ENCODE measurements around the gene GSTK1. TPM values are rescaled to one million over a fixed set of nuclear protein-coding genes. Genes with fewer than 3 reads are reported as not detected.

The GSTK1 gene
- total and polyA plus RNA-seq, 9 of the 15 experiments (the other 6 are each of a cell fraction or from before 2014, with no cell fraction given), result 155 to 441 (median 233) TPM

- TF ChIP-seq ZNF436 (CRISPR knock-in tag; IDR thresholded peaks at IDR 0.05) (no peak), ZNF124 (CRISPR knock-in tag; IDR thresholded peaks at IDR 0.05) (no peak), FOXP1 (CRISPR knock-in tag; IDR thresholded peaks at IDR 0.05) (peak; percentile 99), ZNF41 (CRISPR knock-in tag; conservative IDR thresholded peaks at IDR 0.05) (peak; percentile 76; the same call in 1 of the 2 replicates), E2F8 (IDR thresholded peaks at IDR 0.05; ENCODE audit: low read depth, partially characterized antibody) (peak; percentile 91), NBN (IDR thresholded peaks at IDR 0.05; ENCODE audit: low read depth) (peak; percentile 73), BCL6 (CRISPR knock-in tag; IDR thresholded peaks at IDR 0.05) (no peak), ZFP91 (CRISPR knock-in tag; IDR thresholded peaks at IDR 0.05) (peak; percentile 74; the same call in 1 of the 2 replicates), FOS (IDR thresholded peaks at IDR 0.05; ENCODE audit: extremely low read depth, insufficient read length) (peak; percentile 2), ZNF316 (IDR thresholded peaks at IDR 0.05) (0 out of 2 replicates have a peak, but pooled peaks have one; percentile 15), TFAM (CRISPR knock-in tag; conservative IDR thresholded peaks at IDR 0.05) (no peak), CREB1 (IDR thresholded peaks at IDR 0.05) (peak; percentile 40), CREB1 (CRISPR knock-in tag; IDR thresholded peaks at IDR 0.05) (peak; percentile 40), ZBTB8A (IDR thresholded peaks at IDR 0.05; ENCODE audit: partially characterized antibody) (no peak), GABPB2 (CRISPR knock-in tag; conservative IDR thresholded peaks at IDR 0.05) (no peak), SREBF2 (CRISPR knock-in tag; IDR thresholded peaks at IDR 0.05) (no peak), C11orf30 (IDR thresholded peaks at IDR 0.05; ENCODE audit: low read depth) (no peak), GABPB1 (CRISPR knock-in tag; IDR thresholded peaks at IDR 0.05) (peak; percentile 78), FOSL1 (tag; conservative IDR thresholded peaks at IDR 0.05) (no peak), KDM2B (CRISPR knock-in tag; IDR thresholded peaks at IDR 0.05) (no peak), ZKSCAN3 (CRISPR knock-in tag; IDR thresholded peaks at IDR 0.05) (no peak), ZNF511 (CRISPR knock-in tag; IDR thresholded peaks at IDR 0.05) (peak; percentile 98), NR4A1 (CRISPR knock-in tag; IDR thresholded peaks at IDR 0.05) (peak; percentile 60), NR4A1 (tag; IDR thresholded peaks at IDR 0.05) (0 out of 2 replicates have a peak, but pooled peaks have one; percentile 59), ZNF134 (CRISPR knock-in tag; conservative IDR thresholded peaks at IDR 0.05) (peak; percentile 57; the same call in 1 of the 2 replicates), MEF2A (IDR thresholded peaks at IDR 0.05; ENCODE audit: control insufficient read depth, low read depth, low read length) (no peak), ZNF354B (CRISPR knock-in tag; IDR thresholded peaks at IDR 0.05) (no peak)
Observed at GRCh38 chr7:143287935-143288826, 24.9 kb downstream of the GSTK1 start, which contains the start of gene CASP2 (continued).

All from K562 (cell line).